Rectal smooth muscle tissue (tissue), 1 donor: ENCODE data around the gene DAND5.

Source experiments
- H3K27ac ChIP-seq: one replicate; pipeline ENCODE4 v1.7.0; 2013; ENCODE audit warnings: low read depth, low read length, inconsistent platforms
- H3K27me3 ChIP-seq: one replicate; pipeline ENCODE4 v1.7.0; 2013; ENCODE audit warnings: low read length; ENCODE audit not compliant: control insufficient read depth, insufficient read depth
- H3K36me3 ChIP-seq: one replicate; pipeline ENCODE4 v1.7.0; 2013; ENCODE audit warnings: low read length; ENCODE audit not compliant: control insufficient read depth, insufficient read depth
- H3K4me1 ChIP-seq: one replicate; pipeline ENCODE4 v1.7.0; 2013; ENCODE audit warnings: low read length; ENCODE audit not compliant: control insufficient read depth, insufficient read depth
- H3K4me3 ChIP-seq: one replicate; pipeline ENCODE4 v1.7.0; 2013; ENCODE audit warnings: low read length
- H3K9ac ChIP-seq: one replicate; pipeline ENCODE4 v1.7.0; 2013; ENCODE audit warnings: low read length

The DAND5 gene

GRCh38 chr19:12994701-12995595 is 25.6 kb downstream of the DAND5 start, which contains the start of gene NFIX:
Gene NFIX, plus strand, starts transcription at chr19:12995475. Its CDS starts 363 bp downstream, at chr19:12995838.
- Histone ChIP-seq H3K9ac (peak within 1 kb of the TSS; percentile 91), H3K27ac (peak within 1 kb of the TSS; percentile 92), H3K27me3 (peaks cover 3% of the 10 kb centered on the region), H3K36me3 (peaks cover 8% of the 10 kb centered on the region), H3K4me1 (peaks cover 19% of the 10 kb centered on the region), H3K4me3 (peak within 1 kb of the TSS; percentile 91)

- Histone ChIP-seq H3K27ac (peak overlapping the region; percentile 92), H3K27me3 (peaks cover 3% of the 10 kb centered on the region), H3K4me3 (peak overlapping the region; percentile 91), H3K4me1 (peaks cover 27% of the 10 kb centered on the region), H3K9ac (peak overlapping the region; percentile 91), H3K36me3 (peaks cover 8% of the 10 kb centered on the region)
Observed at GRCh38 chr19:12995596-12996405, 26.4 kb downstream of the DAND5 start.

- peaks cover 8% of the 10 kb centered on the region for H3K36me3 ChIP-seq
- peaks cover 35% of the 10 kb centered on the region for H3K4me1 ChIP-seq
- H3K27ac ChIP-seq, result peak overlapping the region; percentile 92
- peaks cover 3% of the 10 kb centered on the region for H3K27me3 ChIP-seq
- peak overlapping the region; percentile 91 for H3K4me3 ChIP-seq
- H3K9ac ChIP-seq, result peak overlapping the region; percentile 91
Observed at GRCh38 chr19:12996406-12997094, 27.2 kb downstream of the DAND5 start.

GRCh38 chr19:12997179-12997966 is 28.0 kb downstream of the DAND5 start:
- Histone ChIP-seq H3K4me1 (peaks cover 38% of the 10 kb centered on the region), H3K27ac (peak overlapping the region; percentile 92), H3K27me3 (peaks cover 3% of the 10 kb centered on the region), H3K36me3 (peaks cover 8% of the 10 kb centered on the region), H3K4me3 (peak overlapping the region; percentile 91), H3K9ac (peak overlapping the region; percentile 3)

- no peak overlapping the region for H3K9ac ChIP-seq
- peaks cover 3% of the 10 kb centered on the region for H3K27me3 ChIP-seq
- peaks cover 45% of the 10 kb centered on the region for H3K4me1 ChIP-seq
- peaks cover 8% of the 10 kb centered on the region for H3K36me3 ChIP-seq
- H3K4me3 ChIP-seq, result peak overlapping the region; percentile 91
- peak overlapping the region; percentile 92 for H3K27ac ChIP-seq
Observed at GRCh38 chr19:12997967-12998940, 28.9 kb downstream of the DAND5 start.

GRCh38 chr19:13001166-13001501 is 31.8 kb downstream of the DAND5 start:
- peaks cover 3% of the 10 kb centered on the region for H3K27me3 ChIP-seq
- H3K27ac ChIP-seq, result peak overlapping the region; percentile 95
- H3K4me1 ChIP-seq, result peaks cover 64% of the 10 kb centered on the region
- H3K4me3 ChIP-seq, result peak overlapping the region; percentile 39
- no peak overlapping the region for H3K9ac ChIP-seq
- peaks cover 10% of the 10 kb centered on the region for H3K36me3 ChIP-seq

- H3K27me3 ChIP-seq, result peaks cover 3% of the 10 kb centered on the region
- H3K27ac ChIP-seq, result peak overlapping the region; percentile 95
- H3K9ac ChIP-seq, result no peak overlapping the region
- peaks cover 68% of the 10 kb centered on the region for H3K4me1 ChIP-seq
- peaks cover 10% of the 10 kb centered on the region for H3K36me3 ChIP-seq
- H3K4me3 ChIP-seq, result peak overlapping the region; percentile 39
Observed at GRCh38 chr19:13001502-13002165, 32.3 kb downstream of the DAND5 start.

- Histone ChIP-seq H3K4me3 (peak overlapping the region; percentile 46), H3K27ac (peak overlapping the region; percentile 95), H3K9ac (peak overlapping the region; percentile 17), H3K27me3 (peaks cover 3% of the 10 kb centered on the region), H3K36me3 (peaks cover 10% of the 10 kb centered on the region), H3K4me1 (peaks cover 66% of the 10 kb centered on the region)
Observed at GRCh38 chr19:13002166-13002898, 33.0 kb downstream of the DAND5 start.

GRCh38 chr19:13003081-13003480 is 33.7 kb downstream of the DAND5 start:
- Histone ChIP-seq H3K9ac (peak overlapping the region; percentile 17), H3K27me3 (peaks cover 3% of the 10 kb centered on the region), H3K4me1 (peaks cover 65% of the 10 kb centered on the region), H3K36me3 (peaks cover 10% of the 10 kb centered on the region), H3K27ac (peak overlapping the region; percentile 95), H3K4me3 (peak overlapping the region; percentile 46)

GRCh38 chr19:13004273-13004672 is 34.9 kb downstream of the DAND5 start:
- no peaks in the 10 kb centered on the region for H3K27me3 ChIP-seq
- peaks cover 75% of the 10 kb centered on the region for H3K4me1 ChIP-seq
- H3K36me3 ChIP-seq, result peaks cover 6% of the 10 kb centered on the region
- H3K4me3 ChIP-seq, result no peak overlapping the region
- H3K27ac ChIP-seq, result peak overlapping the region; percentile 95
- H3K9ac ChIP-seq, result no peak overlapping the region
